A673 (cell line): ENCODE results near the gene LRRC32.

ENCODE experiments used
- EZH2 ChIP-seq: fragments of 200-600 bp; sonication (generic); IDR thresholded peaks from 2 replicates; pipeline ENCODE4 v1.6.1; 2017; ENCODE audit warnings: borderline replicate concordance, low read depth, mild to moderate bottlenecking, mixed read lengths, antibody characterized with exemption, low read length; ENCODE audit not compliant: poor library complexity, severe bottlenecking
- TF ChIP-seq, protein P1 (sequence below): fragments of 300-800, 200-600 bp; sonication (generic); conservative IDR thresholded peaks from 2 replicates; pipeline ENCODE4 v1.5.1; 2017; ENCODE audit warnings: low read depth, mild to moderate bottlenecking, antibody characterized with exemption, low read length, moderate library complexity, mixed read lengths

DNA sequence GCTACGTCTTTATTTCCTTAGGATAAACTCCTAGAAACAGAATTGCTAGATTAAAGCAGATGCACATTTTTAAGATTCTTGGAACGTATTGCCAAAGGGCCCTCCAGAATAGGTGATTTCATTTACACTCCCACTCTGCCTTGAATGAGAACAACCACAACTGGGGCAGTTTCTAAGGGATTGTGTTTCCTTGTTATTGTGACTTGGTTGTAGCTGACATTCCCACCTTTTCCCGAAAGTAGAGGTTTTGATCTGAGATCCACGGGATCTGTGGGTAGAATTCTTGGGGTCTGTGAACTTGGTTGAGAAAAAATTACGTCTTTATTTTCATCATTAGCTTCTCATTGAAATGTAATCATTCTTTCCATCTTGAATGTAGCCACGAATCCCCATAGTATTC is 21.5 kb downstream of the LRRC32 start:
- TF ChIP-seq, protein P1, sequence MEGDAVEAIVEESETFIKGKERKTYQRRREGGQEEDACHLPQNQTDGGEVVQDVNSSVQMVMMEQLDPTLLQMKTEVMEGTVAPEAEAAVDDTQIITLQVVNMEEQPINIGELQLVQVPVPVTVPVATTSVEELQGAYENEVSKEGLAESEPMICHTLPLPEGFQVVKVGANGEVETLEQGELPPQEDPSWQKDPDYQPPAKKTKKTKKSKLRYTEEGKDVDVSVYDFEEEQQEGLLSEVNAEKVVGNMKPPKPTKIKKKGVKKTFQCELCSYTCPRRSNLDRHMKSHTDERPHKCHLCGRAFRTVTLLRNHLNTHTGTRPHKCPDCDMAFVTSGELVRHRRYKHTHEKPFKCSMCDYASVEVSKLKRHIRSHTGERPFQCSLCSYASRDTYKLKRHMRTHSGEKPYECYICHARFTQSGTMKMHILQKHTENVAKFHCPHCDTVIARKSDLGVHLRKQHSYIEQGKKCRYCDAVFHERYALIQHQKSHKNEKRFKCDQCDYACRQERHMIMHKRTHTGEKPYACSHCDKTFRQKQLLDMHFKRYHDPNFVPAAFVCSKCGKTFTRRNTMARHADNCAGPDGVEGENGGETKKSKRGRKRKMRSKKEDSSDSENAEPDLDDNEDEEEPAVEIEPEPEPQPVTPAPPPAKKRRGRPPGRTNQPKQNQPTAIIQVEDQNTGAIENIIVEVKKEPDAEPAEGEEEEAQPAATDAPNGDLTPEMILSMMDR = no peak
- no peak for TF ChIP-seq EZH2
